ENCODE data around the gene AP2A1. TPM values are rescaled to one million over a fixed set of nuclear protein-coding genes. Genes with fewer than 3 reads are reported as not detected.

The AP2A1 gene
- total and polyA plus RNA-seq, 2 donors (not counting 1 experiment from before 2014, with no cell fraction given): 64.2 to 95.0 TPM

GRCh38 chr19:49823472-49823871 lies 56.7 kb downstream of the AP2A1 start:
- TF ChIP-seq EZH2 (IDR thresholded peaks at IDR 0.05; ENCODE audit: low read length, missing control alignments) (no peak), CTCF (conservative IDR thresholded peaks at IDR 0.05 in 1 of 2, IDR thresholded peaks at IDR 0.05 in 1 of 2; ENCODE audit: low read depth in 1 of 2, low read length in 2 of 2) (no peak)

GRCh38 chr19:49824662-49825061 lies 57.9 kb downstream of the AP2A1 start:
- H3K9me3 ChIP-seq (ENCODE audit: control insufficient read depth, insufficient read depth, low read depth, low read length): no peaks in the 10 kb centered on the region
- peaks cover 7% of the 10 kb centered on the region for H3K79me2 ChIP-seq (ENCODE audit: control insufficient read depth, insufficient read depth, low read length)
- no peak overlapping the region for H3K4me2 ChIP-seq (ENCODE audit: extremely low read depth, insufficient read depth, low read length)
- peaks cover 6% of the 10 kb centered on the region for H3K36me3 ChIP-seq (ENCODE audit: control insufficient read depth, insufficient read depth, low read length)
- no peak overlapping the region for H3K4me3 ChIP-seq (replicated peaks in 1 of 4; ENCODE audit: control extremely low read depth in 1 of 4, insufficient read depth in 1 of 4, low read depth in 3 of 4, low read length in 4 of 4)
- no peak for DNase-seq (ENCODE audit: low read depth in 2 of 2)
- no peaks in the 10 kb centered on the region for H3K27me3 ChIP-seq (ENCODE audit: control insufficient read depth, insufficient read depth, low read length)
- H4K20me1 ChIP-seq (ENCODE audit: control insufficient read depth, extremely low read depth, insufficient read depth, low read length): no peaks in the 10 kb centered on the region
- H2AFZ ChIP-seq (ENCODE audit: low read length): no peak overlapping the region
- no peak overlapping the region for H3K9ac ChIP-seq (ENCODE audit: insufficient read depth, low read length)
- H3K4me1 ChIP-seq (ENCODE audit: control insufficient read depth, extremely low read depth, insufficient read depth, low read length): no peaks in the 10 kb centered on the region
- TF ChIP-seq CTCF (conservative IDR thresholded peaks at IDR 0.05 in 1 of 2, IDR thresholded peaks at IDR 0.05 in 1 of 2; ENCODE audit: low read depth in 1 of 2, low read length in 2 of 2) (no peak), EZH2 (IDR thresholded peaks at IDR 0.05; ENCODE audit: low read length, missing control alignments) (no peak)
- no peak overlapping the region for H3K27ac ChIP-seq (ENCODE audit: insufficient read depth, low read length)

More at GRCh38 chr19:49823472-49823871, 56.7 kb downstream of the AP2A1 start:
- Histone ChIP-seq H3K27me3 (ENCODE audit: control insufficient read depth, insufficient read depth, low read length) (no peaks in the 10 kb centered on the region), H3K9me3 (ENCODE audit: control insufficient read depth, insufficient read depth, low read depth, low read length) (no peaks in the 10 kb centered on the region), H4K20me1 (ENCODE audit: control insufficient read depth, extremely low read depth, insufficient read depth, low read length) (no peaks in the 10 kb centered on the region), H3K9ac (ENCODE audit: insufficient read depth, low read length) (no peak overlapping the region), H3K4me3 (replicated peaks in 1 of 4; ENCODE audit: control extremely low read depth in 1 of 4, insufficient read depth in 1 of 4, low read depth in 3 of 4, low read length in 4 of 4) (no peak overlapping the region), H3K36me3 (ENCODE audit: control insufficient read depth, insufficient read depth, low read length) (peaks cover 6% of the 10 kb centered on the region), H3K4me1 (ENCODE audit: control insufficient read depth, extremely low read depth, insufficient read depth, low read length) (peaks cover 2% of the 10 kb centered on the region), H3K79me2 (ENCODE audit: control insufficient read depth, insufficient read depth, low read length) (peaks cover 19% of the 10 kb centered on the region), H3K27ac (ENCODE audit: insufficient read depth, low read length) (no peak overlapping the region), H2AFZ (ENCODE audit: low read length) (no peak overlapping the region), H3K4me2 (ENCODE audit: extremely low read depth, insufficient read depth, low read length) (no peak overlapping the region)
- DNase-seq (ENCODE audit: low read depth in 2 of 2): no peak

GRCh38 chr19:49827034-49827433 lies 60.2 kb downstream of the AP2A1 start:
- Histone ChIP-seq H3K27ac (ENCODE audit: insufficient read depth, low read length) (no peak overlapping the region), H3K9me3 (ENCODE audit: control insufficient read depth, insufficient read depth, low read depth, low read length) (no peaks in the 10 kb centered on the region), H3K4me1 (ENCODE audit: control insufficient read depth, extremely low read depth, insufficient read depth, low read length) (no peaks in the 10 kb centered on the region), H3K4me3 (replicated peaks in 1 of 4; ENCODE audit: control extremely low read depth in 1 of 4, insufficient read depth in 1 of 4, low read depth in 3 of 4, low read length in 4 of 4) (no peak overlapping the region), H3K36me3 (ENCODE audit: control insufficient read depth, insufficient read depth, low read length) (peaks cover 15% of the 10 kb centered on the region), H3K79me2 (ENCODE audit: control insufficient read depth, insufficient read depth, low read length) (peaks cover 5% of the 10 kb centered on the region), H3K9ac (ENCODE audit: insufficient read depth, low read length) (no peak overlapping the region), H3K27me3 (ENCODE audit: control insufficient read depth, insufficient read depth, low read length) (no peaks in the 10 kb centered on the region), H3K4me2 (ENCODE audit: extremely low read depth, insufficient read depth, low read length) (no peak overlapping the region), H2AFZ (ENCODE audit: low read length) (no peak overlapping the region), H4K20me1 (ENCODE audit: control insufficient read depth, extremely low read depth, insufficient read depth, low read length) (no peaks in the 10 kb centered on the region)
- no peak for TF ChIP-seq EZH2 (IDR thresholded peaks at IDR 0.05; ENCODE audit: low read length, missing control alignments)
- TF ChIP-seq CTCF (conservative IDR thresholded peaks at IDR 0.05 in 1 of 2, IDR thresholded peaks at IDR 0.05 in 1 of 2; ENCODE audit: low read depth in 1 of 2, low read length in 2 of 2): no peak
- DNase-seq (ENCODE audit: low read depth in 2 of 2): no peak

Measured in fibroblast of lung (primary cell).